ENCODE measurements around the gene CYP4F8.

CYP4F8 gene

GRCh38 chr19:15613338-15613737 lies 1.7 kb upstream of the CYP4F8 start:
- TF ChIP-seq CTCF (IDR thresholded peaks at IDR 0.05; ENCODE audit: low read length), result no peak
- no peak for TF ChIP-seq EZH2 (IDR thresholded peaks at IDR 0.05; ENCODE audit: borderline replicate concordance, low read length)
- H3K27me3 ChIP-seq (ENCODE audit: insufficient read depth, low read length), result no peaks in the 10 kb centered on the region
- H3F3A ChIP-seq (ENCODE audit: insufficient read depth, low read length), result no peaks in the 10 kb centered on the region
- no peak overlapping the region for H3K27ac ChIP-seq (ENCODE audit: low read depth, low read length, poor library complexity, severe bottlenecking)
- no peaks in the 10 kb centered on the region for H3K9me2 ChIP-seq (ENCODE audit: low read depth, low read length)
- no peaks in the 10 kb centered on the region for H4K20me1 ChIP-seq (ENCODE audit: insufficient read depth, low read length)
- H3K9ac ChIP-seq (ENCODE audit: low read length), result no peak overlapping the region
- H3K4me2 ChIP-seq (ENCODE audit: low read length), result no peak overlapping the region
- H3K9me3 ChIP-seq (ENCODE audit: low read length), result no peaks in the 10 kb centered on the region
- no peaks in the 10 kb centered on the region for H3K36me3 ChIP-seq (ENCODE audit: insufficient read depth, low read length)
- H3K79me2 ChIP-seq (ENCODE audit: insufficient read depth, low read length), result no peaks in the 10 kb centered on the region
- no peaks in the 10 kb centered on the region for H3K4me1 ChIP-seq (ENCODE audit: insufficient read depth, low read length, severe bottlenecking)
- H2AFZ ChIP-seq (ENCODE audit: low read length), result no peak overlapping the region
- no peak overlapping the region for H3K4me3 ChIP-seq (ENCODE audit: low read depth, low read length, poor library complexity, severe bottlenecking)

- no peak overlapping the region for H3K4me2 ChIP-seq (ENCODE audit: low read length)
- no peaks in the 10 kb centered on the region for H3K79me2 ChIP-seq (ENCODE audit: insufficient read depth, low read length)
- no peaks in the 10 kb centered on the region for H3K9me3 ChIP-seq (ENCODE audit: low read length)
- no peaks in the 10 kb centered on the region for H3K27me3 ChIP-seq (ENCODE audit: insufficient read depth, low read length)
- H3K4me3 ChIP-seq (ENCODE audit: low read depth, low read length, poor library complexity, severe bottlenecking), result no peak overlapping the region
- H2AFZ ChIP-seq (ENCODE audit: low read length), result no peak overlapping the region
- no peaks in the 10 kb centered on the region for H3K36me3 ChIP-seq (ENCODE audit: insufficient read depth, low read length)
- no peaks in the 10 kb centered on the region for H3F3A ChIP-seq (ENCODE audit: insufficient read depth, low read length)
- TF ChIP-seq EZH2 (IDR thresholded peaks at IDR 0.05; ENCODE audit: borderline replicate concordance, low read length), result no peak
- no peak for TF ChIP-seq CTCF (IDR thresholded peaks at IDR 0.05; ENCODE audit: low read length)
- H4K20me1 ChIP-seq (ENCODE audit: insufficient read depth, low read length), result no peaks in the 10 kb centered on the region
- H3K9me2 ChIP-seq (ENCODE audit: low read depth, low read length), result no peaks in the 10 kb centered on the region
- no peak overlapping the region for H3K9ac ChIP-seq (ENCODE audit: low read length)
- no peaks in the 10 kb centered on the region for H3K4me1 ChIP-seq (ENCODE audit: insufficient read depth, low read length, severe bottlenecking)
- H3K27ac ChIP-seq (ENCODE audit: low read depth, low read length, poor library complexity, severe bottlenecking), result no peak overlapping the region
These were observed 508 bp downstream of the CYP4F8 start for GRCh38 chr19:15615526-15615925.

- Histone ChIP-seq H2AFZ (ENCODE audit: low read length) (no peak overlapping the region), H3K9ac (ENCODE audit: low read length) (no peak overlapping the region), H3K4me2 (ENCODE audit: low read length) (no peak overlapping the region), H3K9me3 (ENCODE audit: low read length) (no peaks in the 10 kb centered on the region), H4K20me1 (ENCODE audit: insufficient read depth, low read length) (no peaks in the 10 kb centered on the region), H3K4me3 (ENCODE audit: low read depth, low read length, poor library complexity, severe bottlenecking) (no peak overlapping the region), H3K36me3 (ENCODE audit: insufficient read depth, low read length) (no peaks in the 10 kb centered on the region), H3K27ac (ENCODE audit: low read depth, low read length, poor library complexity, severe bottlenecking) (no peak overlapping the region), H3K9me2 (ENCODE audit: low read depth, low read length) (no peaks in the 10 kb centered on the region), H3K4me1 (ENCODE audit: insufficient read depth, low read length, severe bottlenecking) (no peaks in the 10 kb centered on the region), H3F3A (ENCODE audit: insufficient read depth, low read length) (no peaks in the 10 kb centered on the region), H3K27me3 (ENCODE audit: insufficient read depth, low read length) (no peaks in the 10 kb centered on the region), H3K79me2 (ENCODE audit: insufficient read depth, low read length) (no peaks in the 10 kb centered on the region)
- TF ChIP-seq EZH2 (IDR thresholded peaks at IDR 0.05; ENCODE audit: borderline replicate concordance, low read length) (no peak), CTCF (IDR thresholded peaks at IDR 0.05; ENCODE audit: low read length) (no peak)
These were observed 1.2 kb downstream of the CYP4F8 start for GRCh38 chr19:15616183-15616582.
